ENCODE results near the gene ZNF500.

DNA sequence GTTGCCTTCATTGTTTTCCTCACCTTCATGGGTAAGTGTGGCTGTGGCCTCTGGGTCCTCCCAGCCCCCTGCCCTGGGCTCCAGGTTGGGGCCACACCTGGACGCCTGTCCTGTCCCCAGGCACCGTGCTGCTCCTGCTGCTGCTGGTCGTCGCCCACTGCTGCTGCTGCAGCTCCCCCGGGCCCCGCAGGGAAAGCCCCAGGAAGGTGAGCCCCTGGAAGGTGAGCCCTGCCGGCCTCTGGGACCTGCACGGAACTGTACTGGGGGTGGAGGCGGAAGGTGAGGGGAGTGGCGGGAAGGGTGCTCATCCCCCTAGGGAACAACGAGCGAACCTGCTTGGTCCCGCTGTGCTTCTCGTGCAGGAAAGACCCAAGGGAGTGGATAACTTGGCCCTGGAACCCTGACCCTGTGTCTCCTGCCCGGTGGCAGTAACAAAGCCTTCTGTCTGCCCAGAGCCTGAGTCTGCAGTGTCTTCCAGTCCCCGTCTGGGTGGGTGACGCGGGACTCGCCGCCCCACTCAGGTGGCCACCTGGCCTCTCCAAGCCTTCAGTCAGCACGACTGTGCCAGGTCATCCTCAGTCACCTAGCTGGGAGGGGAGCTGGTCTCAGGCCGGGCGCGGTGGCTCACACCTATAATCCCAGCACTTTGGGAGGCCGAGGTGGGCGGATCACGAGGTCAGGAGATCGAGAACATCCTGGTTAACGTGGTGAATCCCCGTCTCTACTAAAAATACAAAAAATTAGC lies 29.0 kb upstream of the ZNF500 start:
- TF ChIP-seq, protein P1, sequence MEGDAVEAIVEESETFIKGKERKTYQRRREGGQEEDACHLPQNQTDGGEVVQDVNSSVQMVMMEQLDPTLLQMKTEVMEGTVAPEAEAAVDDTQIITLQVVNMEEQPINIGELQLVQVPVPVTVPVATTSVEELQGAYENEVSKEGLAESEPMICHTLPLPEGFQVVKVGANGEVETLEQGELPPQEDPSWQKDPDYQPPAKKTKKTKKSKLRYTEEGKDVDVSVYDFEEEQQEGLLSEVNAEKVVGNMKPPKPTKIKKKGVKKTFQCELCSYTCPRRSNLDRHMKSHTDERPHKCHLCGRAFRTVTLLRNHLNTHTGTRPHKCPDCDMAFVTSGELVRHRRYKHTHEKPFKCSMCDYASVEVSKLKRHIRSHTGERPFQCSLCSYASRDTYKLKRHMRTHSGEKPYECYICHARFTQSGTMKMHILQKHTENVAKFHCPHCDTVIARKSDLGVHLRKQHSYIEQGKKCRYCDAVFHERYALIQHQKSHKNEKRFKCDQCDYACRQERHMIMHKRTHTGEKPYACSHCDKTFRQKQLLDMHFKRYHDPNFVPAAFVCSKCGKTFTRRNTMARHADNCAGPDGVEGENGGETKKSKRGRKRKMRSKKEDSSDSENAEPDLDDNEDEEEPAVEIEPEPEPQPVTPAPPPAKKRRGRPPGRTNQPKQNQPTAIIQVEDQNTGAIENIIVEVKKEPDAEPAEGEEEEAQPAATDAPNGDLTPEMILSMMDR (IDR thresholded peaks at IDR 0.05), result no peak
- TF ChIP-seq POLR2A (IDR thresholded peaks at IDR 0.05), result no peak

Data from right lobe of liver (tissue), 4 donors.